ENCODE measurements around the gene CLDN16. TPM values are rescaled to one million over a fixed set of nuclear protein-coding genes. Genes with fewer than 3 reads are reported as not detected.

Gene CLDN16
- total RNA-seq, 1 experiment from 2014 or later: not detected

- no peak for TF ChIP-seq EZH2 (IDR thresholded peaks at IDR 0.05)
- no peak for TF ChIP-seq CBX3 (IDR thresholded peaks at IDR 0.05; ENCODE audit: low read depth)
- TF ChIP-seq CTCF (IDR thresholded peaks at IDR 0.05 in 2 of 3, conservative IDR thresholded peaks at IDR 0.05 in 1 of 3; ENCODE audit: borderline replicate concordance in 1 of 3, insufficient read depth in 1 of 3, low read depth in 2 of 3, low read length in 2 of 3): no peak
These were observed 16.8 kb downstream of the CLDN16 start (continued) for GRCh38 chr3:190404715-190405114.

- intact Hi-C loops (cut with micrococcal nuclease): no loop called here
- Histone ChIP-seq H3K27ac (ENCODE audit: low read depth, low read length) (no peak overlapping the region), H3K27me3 (ENCODE audit: insufficient read depth, low read length) (no peaks in the 10 kb centered on the region), H3K9me3 (ENCODE audit: control insufficient read depth in 1 of 2, insufficient read depth in 1 of 2, low read depth in 1 of 2, low read length in 2 of 2) (no peaks in the 10 kb centered on the region), H3K79me2 (ENCODE audit: insufficient read depth, low read length) (no peaks in the 10 kb centered on the region), H3K4me1 (ENCODE audit: control insufficient read depth in 1 of 2, insufficient read depth in 2 of 2, low read length in 2 of 2) (no peaks in the 10 kb centered on the region), H2AFZ (ENCODE audit: low read depth, low read length, poor library complexity, severe bottlenecking) (no peak overlapping the region), H3K4me2 (ENCODE audit: low read length) (no peak overlapping the region), H3K9me2 (ENCODE audit: insufficient read depth) (no peaks in the 10 kb centered on the region), H3K36me3 (ENCODE audit: control insufficient read depth in 1 of 2, insufficient read depth in 2 of 2, low read length in 2 of 2) (no peaks in the 10 kb centered on the region), H3K9ac (ENCODE audit: low read length) (no peak overlapping the region), H4K20me1 (ENCODE audit: insufficient read depth) (no peaks in the 10 kb centered on the region), H3K4me3 (replicated peaks in 1 of 2; ENCODE audit: low read depth in 1 of 2, low read length in 2 of 2) (no peak overlapping the region)
- ChIA-PET POLR2A (interaction anchor here (0.9 kb wide), 1 partner anchor 30 kb away, joined by 3 read pairs; no protein-coding TSS in a partner anchor), CTCF (interaction anchor here (1.3 to 1.4 kb wide), 2 partner anchors 10 to 29 kb away, joined by 3 to 6 read pairs; no protein-coding TSS in a partner anchor), RAD21 (ENCODE audit: low non-redundant PET in 1 of 2, low total read pairs in 2 of 2, uncharacterized antibody in 2 of 2, unreplicated experiment in 2 of 2) (no interaction called here)
- no peak for ATAC-seq
- TF ChIP-seq SP1 (IDR thresholded peaks at IDR 0.05; ENCODE audit: low read depth) (no peak), MAX (IDR thresholded peaks at IDR 0.05) (no peak), CBX3 (IDR thresholded peaks at IDR 0.05; ENCODE audit: low read depth) (no peak), POLR2A (IDR thresholded peaks at IDR 0.05; ENCODE audit: borderline replicate concordance, extremely low read depth, insufficient read depth, insufficient read length) (no peak), ZNF274 (IDR thresholded peaks at IDR 0.05; ENCODE audit: low read depth, low read length) (no peak), POLR2AphosphoS5 (IDR thresholded peaks at IDR 0.05; ENCODE audit: low read depth, low read length) (no peak), REST (IDR thresholded peaks at IDR 0.05; ENCODE audit: low read depth) (no peak), EGR1 (IDR thresholded peaks at IDR 0.05; ENCODE audit: low read depth) (no peak), ZFX (IDR thresholded peaks at IDR 0.05) (no peak), CEBPB (IDR thresholded peaks at IDR 0.05; ENCODE audit: low read depth) (no peak), SRF (IDR thresholded peaks at IDR 0.05; ENCODE audit: low read depth) (no peak)
- BruUV-seq (replicated peaks): no TSS peak
- no peak for DNase-seq (ENCODE audit: low read depth, low spot score)
These were observed 26.3 kb downstream of the CLDN16 start for GRCh38 chr3:190414297-190414696.

Data from HCT116 (cell line).